Mesenchymal stem cell (in vitro differentiated cells and primary cell): ENCODE measurements around the gene ZNF282.
A peak's percentile ranks its signal among the peaks of the same experiment; 100 is the strongest.

Experiments
- DNase-seq: peaks from one replicate; pipeline ENCODE4 v3.0.0-alpha.2; 2013
- H2AFZ ChIP-seq: one replicate; pipeline ENCODE4 v1.6.1; 2013; ENCODE audit warnings: low read depth, mild to moderate bottlenecking, control low read depth, inconsistent platforms, low read length, moderate library complexity
- H2AK5ac ChIP-seq: 2 replicates; pipeline ENCODE4 v1.6.1; 2013; ENCODE audit warnings: low read length, moderate library complexity, mild to moderate bottlenecking, inconsistent platforms; ENCODE audit not compliant: severe bottlenecking
- H2BK120ac ChIP-seq: one replicate; pipeline ENCODE4 v1.6.1; 2013; ENCODE audit warnings: low read depth, mild to moderate bottlenecking, inconsistent platforms, low read length, moderate library complexity
- H2BK12ac ChIP-seq, 2 experiments: one replicate each; pipeline ENCODE4 v1.6.1; 2013; ENCODE audit warnings: inconsistent platforms in 2 of 2, low read length in 2 of 2, mild to moderate bottlenecking in 2 of 2, moderate library complexity in 2 of 2, control low read depth in 1 of 2
- H2BK15ac ChIP-seq: one replicate; pipeline ENCODE4 v1.6.1; 2013; ENCODE audit warnings: mild to moderate bottlenecking, low read depth, inconsistent platforms; ENCODE audit not compliant: poor library complexity, severe bottlenecking
- H2BK5ac ChIP-seq: 2 replicates; pipeline ENCODE4 v1.6.1; 2013; ENCODE audit warnings: low read depth, mild to moderate bottlenecking, low read length, control low read depth, inconsistent platforms; ENCODE audit not compliant: poor library complexity, severe bottlenecking
- H3K14ac ChIP-seq, 2 experiments: one replicate each; pipeline ENCODE4 v1.6.1; 2013; ENCODE audit warnings: inconsistent platforms in 2 of 2, low read length in 2 of 2, control low read depth in 1 of 2, mild to moderate bottlenecking in 1 of 2, moderate library complexity in 1 of 2
- H3K18ac ChIP-seq, 2 experiments: one replicate each; pipeline ENCODE4 v1.6.1; 2013; ENCODE audit warnings: inconsistent platforms in 2 of 2, low read length in 2 of 2, control low read depth in 1 of 2, low read depth in 1 of 2, mild to moderate bottlenecking in 1 of 2
- H3K23ac ChIP-seq, 2 experiments: one replicate each; pipeline ENCODE4 v1.6.1; 2013; ENCODE audit warnings: inconsistent platforms in 2 of 2, low read length in 2 of 2, mild to moderate bottlenecking in 2 of 2, moderate library complexity in 2 of 2, control low read depth in 1 of 2
- H3K27ac ChIP-seq: 2 replicates; pipeline ENCODE4 v1.5.1; 2013; ENCODE audit warnings: mild to moderate bottlenecking, moderate library complexity, low read length, control low read depth, inconsistent platforms; ENCODE audit not compliant: poor library complexity, severe bottlenecking
- H3K27me3 ChIP-seq, 2 experiments: 2 replicates each; pipeline versions ENCODE4 v1.6.1 to v1.7.0; 2013; ENCODE audit warnings: low read length in 2 of 2, mild to moderate bottlenecking in 2 of 2, moderate library complexity in 2 of 2, control low read depth in 1 of 2, inconsistent platforms in 1 of 2; ENCODE audit not compliant: control insufficient read depth in 1 of 2, insufficient read depth in 1 of 2
- H3K36me3 ChIP-seq, 2 experiments: 2 replicates each; pipeline versions ENCODE4 v1.6.1 to v1.7.0; 2013; ENCODE audit warnings: low read length in 2 of 2, control low read depth in 1 of 2, inconsistent platforms in 1 of 2, low read depth in 1 of 2, mild to moderate bottlenecking in 1 of 2; ENCODE audit not compliant: insufficient read depth in 2 of 2, control insufficient read depth in 1 of 2
- H3K4ac ChIP-seq, 2 experiments: one replicate each; pipeline ENCODE4 v1.6.1; 2013; ENCODE audit warnings: inconsistent platforms in 2 of 2, low read length in 2 of 2, mild to moderate bottlenecking in 2 of 2, moderate library complexity in 2 of 2, control low read depth in 1 of 2, low read depth in 1 of 2
- H3K4me1 ChIP-seq: 2 replicates; pipeline ENCODE4 v1.6.1; 2013; ENCODE audit warnings: low read depth, low read length, control low read depth; ENCODE audit not compliant: control insufficient read depth, insufficient read depth
- H3K4me2 ChIP-seq: 2 replicates; pipeline ENCODE4 v1.6.1; 2013; ENCODE audit warnings: low read length, mild to moderate bottlenecking, inconsistent platforms; ENCODE audit not compliant: poor library complexity, severe bottlenecking
- H3K4me3 ChIP-seq, 2 experiments: 2 replicates each; pipeline versions ENCODE4 v1.5.1 to v1.7.0; 2013; ENCODE audit warnings: low read length in 2 of 2, mild to moderate bottlenecking in 2 of 2, control low read depth in 1 of 2, low read depth in 1 of 2; ENCODE audit not compliant: insufficient read depth in 1 of 2
- H3K79me1 ChIP-seq: replicated peaks from 2 replicates; pipeline ENCODE4 v1.6.1; 2013; ENCODE audit warnings: mild to moderate bottlenecking, control low read depth, low read length, inconsistent platforms; ENCODE audit not compliant: poor library complexity, severe bottlenecking
- H3K9ac ChIP-seq: 2 replicates; pipeline ENCODE4 v1.7.0; 2013; ENCODE audit warnings: mild to moderate bottlenecking, low read length, moderate library complexity
- H3K9me3 ChIP-seq: 2 replicates; pipeline ENCODE4 v1.7.0; 2013; ENCODE audit warnings: mild to moderate bottlenecking, low read length; ENCODE audit not compliant: control insufficient read depth
- H4K8ac ChIP-seq: one replicate; pipeline ENCODE4 v1.6.1; 2013; ENCODE audit warnings: inconsistent platforms, mild to moderate bottlenecking, low read length, moderate library complexity
- H4K91ac ChIP-seq: one replicate; pipeline ENCODE4 v1.6.1; 2013; ENCODE audit warnings: mild to moderate bottlenecking, low read length, inconsistent platforms
- WGBS: methylation state at CpG from one replicate; pipeline ENCODE4 v1.1.7; 2013; ENCODE audit warnings: mixed read lengths; 5-methylcytosine and 5-hydroxymethylcytosine counted together

Gene ZNF282

GRCh38 chr7:149205690-149206381, 10.5 kb downstream of the ZNF282 start:
- H2BK12ac ChIP-seq, result no peak overlapping the region
- no peak overlapping the region for H2BK120ac ChIP-seq
- H2BK5ac ChIP-seq, result no peak overlapping the region
- H3K14ac ChIP-seq, result no peak overlapping the region
- no peak overlapping the region for H4K91ac ChIP-seq
- no peak overlapping the region for H2BK15ac ChIP-seq
- no peak overlapping the region for H3K27ac ChIP-seq
- DNase-seq, result no peak
- H3K23ac ChIP-seq, result no peak overlapping the region
- no peak overlapping the region for H3K4me3 ChIP-seq
- no peaks in the 10 kb centered on the region for H3K9me3 ChIP-seq
- no peak overlapping the region for H3K4me2 ChIP-seq
- no peak overlapping the region for H2AK5ac ChIP-seq
- H2AFZ ChIP-seq, result no peak overlapping the region
- 97% methylated on average over 18 of the region's 18 CpGs for WGBS
- peaks cover 3% of the 10 kb centered on the region for H3K4me1 ChIP-seq
- no peak overlapping the region for H3K4ac ChIP-seq
- H3K79me1 ChIP-seq, result peaks cover 52% of the 10 kb centered on the region
- no peaks in the 10 kb centered on the region for H3K27me3 ChIP-seq
- H4K8ac ChIP-seq, result peak overlapping the region; percentile 21
- H3K18ac ChIP-seq, result no peak overlapping the region
- H3K9ac ChIP-seq, result no peak overlapping the region
- H3K36me3 ChIP-seq, result peaks cover 73 to 86% of the 10 kb centered on the region in 2 experiments

- no peaks in the 10 kb centered on the region for H3K27me3 ChIP-seq
- H3K4me3 ChIP-seq, result no peak overlapping the region
- H3K27ac ChIP-seq, result no peak overlapping the region
- peaks cover 69 to 90% of the 10 kb centered on the region in 2 experiments for H3K36me3 ChIP-seq
- no peak overlapping the region for H2AK5ac ChIP-seq
- no peak overlapping the region for H4K8ac ChIP-seq
- H3K18ac ChIP-seq, result no peak overlapping the region
- H2BK5ac ChIP-seq, result no peak overlapping the region
- H2AFZ ChIP-seq, result no peak overlapping the region
- H3K4me1 ChIP-seq, result peaks cover 3% of the 10 kb centered on the region
- H3K9me3 ChIP-seq, result no peaks in the 10 kb centered on the region
- no peak overlapping the region for H2BK120ac ChIP-seq
- no peak overlapping the region for H3K4me2 ChIP-seq
- H3K14ac ChIP-seq, result no peak overlapping the region
- no peak overlapping the region for H3K23ac ChIP-seq
- H2BK12ac ChIP-seq, result no peak overlapping the region
- H4K91ac ChIP-seq, result no peak overlapping the region
- no peak overlapping the region for H3K4ac ChIP-seq
- WGBS, result 88% methylated on average over 35 of the region's 35 CpGs
- no peak overlapping the region for H2BK15ac ChIP-seq
- DNase-seq, result no peak
- peaks cover 47% of the 10 kb centered on the region for H3K79me1 ChIP-seq
- no peak overlapping the region for H3K9ac ChIP-seq
Measured at GRCh38 chr7:149207324-149208035, 12.1 kb downstream of the ZNF282 start.

- Histone ChIP-seq H2BK12ac (no peak overlapping the region), H3K23ac (no peak overlapping the region), H3K9ac (no peak overlapping the region), H3K18ac (no peak overlapping the region), H4K91ac (no peak overlapping the region), H2BK15ac (no peak overlapping the region), H3K27ac (no peak overlapping the region), H3K79me1 (peaks cover 40% of the 10 kb centered on the region), H2AK5ac (no peak overlapping the region), H3K4me3 (no peak overlapping the region), H3K27me3 (no peaks in the 10 kb centered on the region), H3K4me1 (peaks cover 1% of the 10 kb centered on the region), H3K9me3 (no peaks in the 10 kb centered on the region), H2BK5ac (no peak overlapping the region), H4K8ac (no peak overlapping the region), H2AFZ (no peak overlapping the region), H3K4me2 (no peak overlapping the region), H2BK120ac (no peak overlapping the region), H3K14ac (no peak overlapping the region), H3K4ac (no peak overlapping the region), H3K36me3 (peaks cover 74 to 89% of the 10 kb centered on the region in 2 experiments)
- DNase-seq, result peak; percentile 78
- 54% methylated on average over 5 of the region's 7 CpGs for WGBS
Measured at GRCh38 chr7:149209518-149210269, 14.3 kb downstream of the ZNF282 start.

GRCh38 chr7:149210551-149210950, 15.2 kb downstream of the ZNF282 start:
- H4K8ac ChIP-seq, result no peak overlapping the region
- no peak for DNase-seq
- no peak overlapping the region for H3K23ac ChIP-seq
- peaks cover under 1% of the 10 kb centered on the region for H3K4me1 ChIP-seq
- 98% methylated on average over 10 of the region's 11 CpGs for WGBS
- H3K79me1 ChIP-seq, result peaks cover 41% of the 10 kb centered on the region
- no peak overlapping the region for H4K91ac ChIP-seq
- H2AK5ac ChIP-seq, result no peak overlapping the region
- no peak overlapping the region for H2AFZ ChIP-seq
- H3K4me2 ChIP-seq, result no peak overlapping the region
- H2BK120ac ChIP-seq, result no peak overlapping the region
- H3K4ac ChIP-seq, result no peak overlapping the region
- no peak overlapping the region for H3K4me3 ChIP-seq
- H3K9ac ChIP-seq, result no peak overlapping the region
- H2BK5ac ChIP-seq, result no peak overlapping the region
- H3K27me3 ChIP-seq, result no peaks in the 10 kb centered on the region
- peaks cover 77 to 94% of the 10 kb centered on the region in 2 experiments for H3K36me3 ChIP-seq
- no peak overlapping the region for H3K14ac ChIP-seq
- no peak overlapping the region for H3K18ac ChIP-seq
- no peaks in the 10 kb centered on the region for H3K9me3 ChIP-seq
- no peak overlapping the region for H3K27ac ChIP-seq
- no peak overlapping the region for H2BK12ac ChIP-seq
- no peak overlapping the region for H2BK15ac ChIP-seq
